Measurements from ENCODE around the gene KLK8.
A peak's percentile ranks its signal among the peaks of the same experiment; 100 is the strongest.

Gene KLK8, protein sequence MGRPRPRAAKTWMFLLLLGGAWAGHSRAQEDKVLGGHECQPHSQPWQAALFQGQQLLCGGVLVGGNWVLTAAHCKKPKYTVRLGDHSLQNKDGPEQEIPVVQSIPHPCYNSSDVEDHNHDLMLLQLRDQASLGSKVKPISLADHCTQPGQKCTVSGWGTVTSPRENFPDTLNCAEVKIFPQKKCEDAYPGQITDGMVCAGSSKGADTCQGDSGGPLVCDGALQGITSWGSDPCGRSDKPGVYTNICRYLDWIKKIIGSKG

DNA sequence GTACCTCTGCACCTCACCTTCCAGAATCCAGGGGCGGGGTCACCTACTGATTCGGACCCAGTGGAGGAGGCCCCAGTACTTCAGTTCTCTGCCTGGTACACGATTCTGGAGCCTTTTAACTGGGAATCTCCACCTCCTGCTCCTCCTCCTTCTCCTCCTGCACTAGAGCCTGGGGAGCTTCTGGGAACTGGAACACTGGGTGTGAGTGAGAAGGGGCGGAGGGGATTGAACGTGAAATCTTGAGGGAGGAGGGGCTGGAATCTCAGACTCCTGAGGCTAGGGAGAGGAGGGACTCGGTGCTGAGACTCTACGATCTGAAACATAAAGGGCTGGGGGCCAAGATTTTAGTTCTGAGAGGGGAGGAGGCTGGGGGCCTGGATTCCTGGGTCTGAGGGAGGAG is at the start of gene KLK8:
Gene KLK8, minus strand, starts transcription at position 90 of the 400 bp plus-strand sequence. CDS start 437 bp downstream, outside the sequence.
- no peak for DNase-seq (ENCODE audit: low spot score)

DNA sequence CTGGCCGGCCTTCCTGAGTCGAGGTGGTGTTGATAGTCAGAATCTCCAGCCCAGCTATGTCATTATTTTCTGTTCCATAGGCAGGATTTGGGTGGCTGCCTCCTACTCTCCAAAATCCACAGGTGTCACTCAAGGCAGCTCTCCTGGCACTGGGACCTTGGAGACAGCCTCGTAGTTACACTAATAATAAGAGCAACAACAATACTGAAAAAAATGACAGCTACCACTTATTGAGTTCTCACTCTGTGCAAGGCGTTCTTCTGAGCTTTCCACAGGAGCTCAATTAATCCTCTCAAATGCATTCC is 45.6 kb upstream of the KLK8 start:
- no peak for DNase-seq (ENCODE audit: low spot score)

DNA sequence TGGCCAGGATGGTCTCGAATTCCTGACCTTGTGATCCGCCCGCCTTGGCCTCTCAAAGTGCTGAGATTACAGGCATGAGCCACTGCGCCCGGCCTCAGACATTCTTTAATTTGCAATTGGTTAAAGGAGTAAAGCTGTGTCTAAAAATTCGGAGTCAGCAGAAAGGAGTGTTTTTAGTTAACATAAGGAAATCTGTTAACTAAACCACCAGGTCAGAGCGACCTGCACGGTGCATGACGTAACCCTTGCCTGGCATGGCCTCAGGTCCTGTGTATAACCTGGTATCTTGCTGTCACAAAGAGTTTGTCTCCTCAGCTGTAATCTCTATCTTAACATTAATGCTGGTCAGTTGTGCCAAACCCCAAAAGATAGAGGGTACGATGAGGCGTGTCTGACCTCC is 42.9 kb upstream of the KLK8 start:
- no peak for DNase-seq (ENCODE audit: low spot score)

DNA sequence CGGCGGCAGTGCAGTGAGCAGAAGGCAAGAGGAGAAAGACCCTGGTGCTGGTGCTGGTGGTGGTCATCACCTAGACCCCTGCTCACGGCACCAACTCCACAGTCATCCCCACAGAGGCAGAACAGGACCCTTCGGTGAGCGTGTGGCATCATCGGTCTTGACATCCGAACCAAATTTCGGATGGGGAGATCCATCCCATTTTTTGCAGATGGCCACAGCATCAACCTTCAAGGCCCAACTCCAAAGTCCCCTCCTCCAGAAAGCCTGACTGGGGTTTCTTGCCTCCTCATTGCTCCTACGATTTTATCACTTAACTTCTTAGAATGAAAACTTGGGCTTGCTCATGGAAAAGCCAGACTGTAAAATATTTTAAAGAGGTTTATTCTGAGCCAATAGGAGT is 42.1 kb upstream of the KLK8 start:
- no peak for DNase-seq (ENCODE audit: low spot score)

DNA sequence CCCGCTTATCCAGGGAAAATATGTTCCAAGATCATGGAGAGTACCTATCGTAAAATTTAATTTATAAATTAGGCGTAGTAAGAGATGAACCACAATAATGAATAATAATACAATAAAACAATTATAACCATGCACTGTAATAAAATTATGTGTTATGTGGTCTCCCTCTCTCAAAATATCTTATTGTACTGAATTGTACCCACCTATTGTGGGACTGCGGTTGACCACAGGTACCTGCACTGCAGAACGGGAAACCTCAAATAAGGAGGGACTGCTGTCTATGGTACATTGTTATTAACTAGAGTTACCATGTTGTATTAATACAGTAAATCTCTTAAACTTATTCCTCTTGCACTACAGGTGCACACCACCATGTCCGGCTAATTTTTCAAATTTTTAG is 38.7 kb upstream of the KLK8 start:
- DNase-seq (ENCODE audit: low spot score) = no peak

DNA sequence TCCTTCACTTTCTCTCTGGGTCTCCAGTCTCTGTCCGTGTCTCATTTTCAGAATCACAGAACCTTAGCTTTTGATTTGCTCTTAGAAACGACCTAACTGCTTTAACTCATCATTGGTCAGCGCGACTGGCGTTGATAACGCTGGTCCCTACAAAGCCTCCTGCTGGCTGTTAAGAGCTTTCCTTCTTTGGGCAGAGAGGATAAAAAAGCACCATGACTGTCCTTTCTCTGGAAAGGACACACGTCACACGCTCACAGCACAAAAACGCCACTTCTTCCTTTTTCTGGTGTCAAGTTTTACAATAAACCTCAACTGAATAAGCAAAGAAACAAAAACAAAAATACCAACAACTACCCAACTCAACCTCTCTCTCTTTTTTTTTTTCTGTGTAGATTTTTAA is 35.1 kb upstream of the KLK8 start:
- no peak for DNase-seq (ENCODE audit: low spot score)

DNA sequence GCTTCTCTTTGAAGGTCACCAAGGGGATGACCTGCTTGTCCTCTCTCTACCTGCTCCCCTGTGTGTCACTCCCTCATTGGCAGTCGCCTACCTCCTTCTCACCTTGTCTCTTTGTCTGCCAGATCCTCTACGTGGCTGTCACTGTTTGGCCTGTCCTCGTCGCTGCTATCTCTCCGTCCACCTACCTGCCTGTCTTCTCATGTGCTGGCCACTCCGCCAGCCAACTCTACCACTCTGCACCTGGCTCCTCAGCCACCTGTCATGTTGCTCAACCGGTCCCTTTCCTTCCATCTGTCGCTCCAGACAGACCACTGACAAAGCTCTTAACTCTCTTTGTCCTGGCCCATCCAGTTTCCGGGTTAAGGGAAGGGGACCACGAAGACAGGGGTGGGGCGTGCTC is 33.3 kb upstream of the KLK8 start, which contains the start of gene KLK12:
Gene KLK12, minus strand, starts transcription at position 299 of the 400 bp plus-strand sequence. CDS start 381 bp downstream, outside the sequence.
- no peak for DNase-seq (ENCODE audit: low spot score)

DNA sequence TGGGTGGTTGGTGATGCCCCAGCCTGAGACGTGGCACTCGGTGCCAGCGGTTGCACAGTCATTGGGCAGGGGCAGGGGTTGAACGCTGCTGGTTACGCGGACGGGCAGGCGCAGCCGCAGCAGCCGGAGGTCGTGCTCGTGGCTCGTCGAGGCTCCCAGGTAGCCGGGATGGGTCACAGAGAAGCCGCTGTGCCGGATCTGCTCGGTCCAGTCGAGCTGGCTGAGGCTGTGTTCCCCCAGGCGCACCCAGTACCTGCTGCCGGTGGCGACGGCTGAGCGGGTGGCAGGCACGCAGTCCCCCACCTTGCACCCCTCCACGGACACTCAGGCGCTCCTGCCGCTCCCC is 30.4 kb upstream of the KLK8 start:
- DNase-seq (ENCODE audit: low spot score) = no peak

DNA sequence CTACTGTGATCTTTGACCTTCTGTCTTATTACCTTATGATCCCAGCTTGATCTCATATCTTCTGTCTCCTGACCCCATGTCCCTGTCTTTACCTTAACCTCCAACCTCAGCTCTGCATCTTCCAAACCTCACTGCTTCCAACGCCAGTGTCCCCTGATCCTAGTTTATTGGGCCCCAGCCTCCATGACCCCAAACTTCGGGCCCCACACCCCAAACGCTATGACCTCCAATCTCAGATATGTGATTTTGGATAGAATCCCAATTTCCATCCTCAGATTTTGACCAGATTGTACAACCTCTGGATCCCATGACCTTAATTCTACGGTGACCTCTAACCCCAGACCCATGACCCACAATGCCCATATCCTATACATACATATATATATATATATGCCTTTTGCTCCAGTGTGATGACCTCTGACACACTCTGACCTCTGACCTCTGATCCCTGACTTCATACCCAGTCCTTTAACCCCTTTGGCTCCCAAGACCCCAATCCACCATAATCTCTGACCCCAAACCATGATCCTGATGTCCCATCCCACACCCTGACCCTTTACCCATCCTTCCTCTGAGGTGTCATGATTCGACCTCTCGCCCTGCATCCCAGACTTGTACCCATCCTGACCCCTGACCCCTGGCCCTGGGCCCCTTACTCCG is 29.9 kb upstream of the KLK8 start:
- no peak for DNase-seq (ENCODE audit: low spot score)

DNA sequence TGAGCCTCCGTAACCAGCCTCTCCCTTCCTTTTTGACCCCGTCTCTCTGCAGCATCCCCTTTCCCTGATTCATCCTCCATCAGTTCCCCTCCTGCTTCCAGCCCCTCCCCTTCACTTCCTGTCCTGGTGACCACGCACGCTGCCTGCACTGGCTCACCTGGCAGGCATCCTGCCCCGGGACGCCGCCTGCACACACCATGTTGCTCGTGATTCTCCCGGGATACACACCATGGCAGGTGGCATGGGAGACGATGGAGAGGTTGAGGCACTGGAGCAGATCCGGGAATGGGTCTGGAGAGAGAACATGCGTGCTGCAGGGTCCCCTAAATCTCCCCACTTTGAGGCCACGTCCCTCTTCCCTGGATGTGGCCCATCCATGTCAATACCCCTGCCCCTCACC is 29.2 kb upstream of the KLK8 start:
- DNase-seq (ENCODE audit: low spot score) = no peak

DNA sequence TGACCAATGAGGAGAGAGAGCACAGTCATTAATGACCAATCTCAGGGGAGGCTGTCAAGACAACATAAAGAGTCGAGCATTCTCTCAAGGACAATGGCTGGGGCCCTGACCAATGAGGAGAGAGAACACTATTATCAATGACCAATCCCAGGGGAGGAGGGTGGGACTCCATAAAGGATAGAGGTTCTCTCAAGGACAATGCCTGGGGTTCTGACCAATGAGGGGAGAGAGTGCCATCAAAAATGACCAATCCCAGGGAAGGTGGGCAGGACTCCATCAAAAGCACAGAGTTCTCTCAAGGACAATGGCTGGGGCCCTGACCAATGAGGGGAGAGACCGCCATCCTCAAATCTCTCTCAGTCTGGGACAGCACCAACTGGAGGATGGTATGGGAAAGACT is 28.3 kb upstream of the KLK8 start:
- no peak for DNase-seq (ENCODE audit: low spot score)

DNA sequence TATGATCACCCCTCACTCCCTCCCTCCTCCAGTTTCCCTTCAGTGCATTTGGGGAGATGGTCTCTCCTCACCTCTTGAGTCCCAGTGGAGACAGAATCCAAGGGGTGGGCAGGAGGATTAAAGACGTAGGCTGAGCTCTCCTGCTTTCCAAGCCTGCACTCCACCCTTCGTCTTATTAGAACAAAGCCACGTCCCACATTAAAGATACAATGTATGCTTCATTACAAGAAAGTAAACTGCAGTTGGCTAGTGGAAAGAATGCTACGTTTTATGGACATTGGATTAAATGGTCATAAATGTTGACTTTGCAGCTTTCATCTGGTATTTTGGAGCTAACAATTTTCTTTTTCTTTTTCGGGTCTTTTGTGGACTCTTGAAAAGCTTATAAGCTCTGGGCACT is 26.5 kb upstream of the KLK8 start:
- DNase-seq (ENCODE audit: low spot score) = no peak

DNA sequence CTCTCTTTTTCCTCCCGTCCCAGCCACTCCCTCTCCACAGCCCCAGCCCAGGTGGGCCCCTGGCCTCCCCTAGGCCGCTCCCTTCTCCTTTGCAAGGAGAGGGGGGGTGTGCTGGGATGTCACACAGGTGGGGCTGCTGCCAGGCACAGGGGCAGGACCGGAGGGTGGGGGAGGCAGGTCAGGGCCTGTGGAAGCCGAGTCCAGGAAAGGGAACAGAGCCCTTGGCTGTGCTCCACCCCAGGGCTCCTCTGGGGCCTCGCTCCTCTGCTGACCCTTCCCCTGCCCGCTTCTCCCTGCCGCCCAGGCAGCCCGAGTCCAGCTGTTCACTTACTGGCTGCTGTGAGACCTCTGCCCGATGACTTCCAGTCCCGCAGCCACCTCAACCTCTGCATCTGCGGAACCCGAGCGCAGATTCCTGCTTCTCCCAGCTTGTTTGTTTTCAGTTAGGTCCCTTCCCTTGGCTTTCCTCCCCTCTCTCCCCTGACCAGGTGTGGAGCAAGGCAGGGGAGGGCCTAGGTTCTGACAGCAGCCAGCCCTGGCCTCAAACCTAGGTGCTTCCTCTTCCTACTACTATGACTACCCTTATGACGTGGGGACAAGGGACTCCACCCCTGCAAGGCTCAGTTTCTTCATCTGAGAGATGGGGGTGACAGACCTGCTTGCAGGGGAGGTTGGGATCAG is 25.9 kb upstream of the KLK8 start:
- DNase-seq (ENCODE audit: low spot score) = no peak

DNA sequence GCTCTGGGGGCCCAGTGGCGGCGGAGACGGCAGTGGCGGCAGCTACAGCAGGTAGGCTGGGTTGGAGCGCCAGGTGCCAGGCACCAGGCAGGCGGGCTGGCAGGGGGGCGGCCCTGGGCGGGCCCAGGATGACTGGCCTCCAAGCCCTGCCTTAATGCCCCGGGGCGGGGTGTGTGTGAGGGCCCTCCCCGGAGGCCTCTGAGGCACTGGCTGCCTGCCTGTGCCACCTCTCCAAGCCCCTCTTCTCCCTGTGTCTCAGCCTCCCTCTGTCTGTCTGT is 25.1 kb upstream of the KLK8 start, which contains the start of gene KLK11:
Gene KLK11, minus strand, starts transcription at position 63 of the 278 bp plus-strand sequence. CDS start 985 bp downstream, outside the sequence.
- no peak for DNase-seq (ENCODE audit: low spot score)

DNA sequence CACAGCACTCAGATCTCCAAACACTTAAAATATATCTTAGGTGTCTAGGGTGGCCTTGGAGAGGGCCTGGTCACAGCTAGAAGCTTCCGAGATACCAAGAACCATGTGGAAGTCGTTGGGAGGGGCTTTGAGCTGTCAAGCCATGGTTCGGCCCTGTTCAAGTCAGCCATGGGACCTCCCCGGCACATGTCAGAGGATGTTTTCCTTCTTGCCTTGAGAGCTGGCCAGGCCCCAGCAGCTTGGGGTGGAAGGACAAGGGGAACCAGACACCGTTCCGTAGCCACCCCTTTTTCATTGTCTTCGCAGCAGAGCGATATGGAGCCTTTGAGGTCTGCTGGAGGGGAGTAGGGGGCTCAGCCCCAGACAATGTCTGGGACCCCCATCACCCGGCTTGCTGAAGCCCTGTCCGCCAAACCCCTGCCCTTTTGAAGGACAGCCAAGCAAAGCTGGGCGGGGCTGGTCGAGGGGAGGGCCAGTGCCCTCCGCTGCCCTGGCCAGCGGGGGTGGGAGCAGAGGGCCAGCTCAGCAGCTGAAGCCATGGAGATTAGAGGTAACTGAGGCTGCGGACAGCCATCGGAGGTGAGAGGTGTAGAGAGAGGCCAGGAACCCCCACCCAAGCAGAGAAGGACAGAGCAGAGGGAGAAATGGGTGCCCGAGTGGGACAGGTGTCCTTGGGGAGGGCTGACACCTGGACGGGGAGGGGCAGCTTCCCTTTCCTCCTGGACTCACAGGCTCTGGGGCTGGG is 24.6 kb upstream of the KLK8 start:
- no peak for DNase-seq (ENCODE audit: low spot score)

DNA sequence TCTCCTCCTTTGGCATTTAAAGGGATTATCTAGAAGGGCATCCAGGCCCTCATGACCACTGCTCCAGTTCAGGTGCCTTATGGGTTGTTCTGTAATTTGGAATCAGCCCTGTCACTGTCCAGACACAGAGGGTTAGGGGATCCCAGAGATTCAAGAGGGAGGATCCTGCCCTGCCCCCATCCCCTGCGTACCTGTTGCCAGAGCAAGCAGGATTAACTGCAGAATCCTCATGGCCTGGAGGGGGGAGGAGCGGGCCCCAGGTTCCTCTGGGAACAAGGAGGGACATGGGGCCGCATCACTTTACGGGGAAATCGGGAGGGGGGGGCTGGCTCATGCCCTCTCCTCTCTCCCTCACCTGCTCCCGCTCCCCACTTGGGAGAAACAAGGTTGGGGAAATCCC is 24.0 kb upstream of the KLK8 start:
- no peak for DNase-seq (ENCODE audit: low spot score)

DNA sequence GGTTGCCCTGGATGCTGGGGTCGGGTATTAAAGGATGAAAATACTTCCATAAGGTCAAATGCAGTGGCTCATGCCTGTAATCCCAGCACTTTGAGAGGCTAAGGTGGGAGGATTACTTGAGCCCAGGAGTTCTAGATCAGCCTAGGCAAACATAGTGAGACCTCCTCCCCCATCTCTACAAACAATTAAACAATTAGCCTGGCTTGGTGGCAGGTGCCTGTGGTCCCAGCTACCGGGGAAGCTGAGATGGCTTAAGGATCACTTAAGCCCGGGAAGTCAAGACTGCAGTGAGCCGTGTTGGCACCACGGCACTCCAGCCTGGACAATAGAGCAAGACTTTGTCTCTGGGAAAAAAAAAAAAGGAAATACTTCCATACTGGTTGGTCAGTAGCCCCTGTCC is 23.5 kb upstream of the KLK8 start:
- DNase-seq (ENCODE audit: low spot score) = no peak

DNA sequence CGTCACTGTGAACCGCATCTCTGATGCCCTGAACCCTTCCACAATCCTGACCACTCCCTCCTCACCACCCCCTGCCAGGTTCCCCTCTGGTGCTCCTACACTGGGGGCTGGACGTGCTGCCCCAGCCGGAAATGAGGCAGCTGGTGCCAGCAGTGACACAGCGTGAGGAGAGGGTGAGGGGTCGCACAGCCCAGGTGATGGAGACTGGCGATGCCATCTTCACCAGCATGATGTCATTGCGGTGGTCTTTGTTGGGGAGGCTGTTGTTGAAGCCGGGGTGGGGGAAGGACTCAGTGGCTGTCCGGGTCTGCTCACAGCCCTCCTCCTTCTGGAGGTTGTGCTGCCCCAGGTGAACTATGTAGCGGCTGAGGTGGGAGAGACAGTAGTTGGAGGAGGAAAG is 22.5 kb upstream of the KLK8 start:
- DNase-seq (ENCODE audit: low spot score) = no peak

DNA sequence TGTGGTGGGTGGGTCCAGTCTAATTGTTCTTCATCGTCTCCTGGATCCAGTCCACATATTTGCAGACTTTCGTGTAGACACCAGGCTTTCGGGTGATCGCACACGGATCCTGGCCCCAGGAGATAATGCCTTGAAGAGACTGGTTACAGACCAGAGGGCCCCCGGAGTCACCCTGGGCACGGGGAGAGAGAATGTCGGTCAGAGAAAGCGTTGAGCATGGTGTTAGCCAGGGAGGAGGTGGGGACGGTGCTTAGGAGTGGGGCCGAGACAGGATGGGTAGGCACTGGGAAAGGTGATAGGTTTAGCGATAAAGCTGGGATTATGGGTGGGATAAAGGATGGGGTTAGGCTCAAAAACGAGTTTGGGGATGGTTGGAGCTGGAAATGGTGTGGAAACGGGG is 21.1 kb upstream of the KLK8 start:
- DNase-seq (ENCODE audit: low spot score) = no peak

DNA sequence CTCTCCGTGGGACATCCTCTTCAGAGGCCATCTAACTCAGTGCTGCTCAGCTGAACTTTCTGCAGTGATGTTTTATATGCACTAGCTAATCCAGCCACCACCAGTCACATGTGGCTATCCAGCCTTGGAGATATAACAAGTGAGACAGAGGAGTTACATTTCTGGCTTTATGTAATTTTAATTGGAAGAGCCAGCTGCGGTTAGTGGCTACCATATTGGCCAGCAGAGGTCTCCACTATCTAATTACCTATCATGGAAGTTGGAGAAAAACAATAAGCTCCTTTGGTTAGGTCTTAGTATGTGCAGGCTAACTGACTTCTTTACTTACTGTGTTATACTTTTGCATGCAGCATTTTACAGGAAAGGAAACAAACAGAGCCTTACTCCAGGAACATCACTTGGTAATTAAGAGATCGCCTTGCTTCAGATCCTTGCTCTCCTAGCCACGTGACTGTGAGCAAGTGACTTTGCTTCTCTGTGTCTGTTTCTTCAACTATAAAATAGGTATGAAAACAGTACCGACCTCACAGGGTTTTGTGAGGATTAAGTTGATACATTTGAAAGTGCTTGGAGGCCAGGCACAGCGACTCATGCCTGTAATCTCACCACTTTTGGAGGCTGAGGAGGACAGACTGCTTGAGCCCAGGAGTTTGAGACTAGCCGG is 19.7 kb upstream of the KLK8 start:
- DNase-seq (ENCODE audit: low spot score) = peak; percentile 66

DNA sequence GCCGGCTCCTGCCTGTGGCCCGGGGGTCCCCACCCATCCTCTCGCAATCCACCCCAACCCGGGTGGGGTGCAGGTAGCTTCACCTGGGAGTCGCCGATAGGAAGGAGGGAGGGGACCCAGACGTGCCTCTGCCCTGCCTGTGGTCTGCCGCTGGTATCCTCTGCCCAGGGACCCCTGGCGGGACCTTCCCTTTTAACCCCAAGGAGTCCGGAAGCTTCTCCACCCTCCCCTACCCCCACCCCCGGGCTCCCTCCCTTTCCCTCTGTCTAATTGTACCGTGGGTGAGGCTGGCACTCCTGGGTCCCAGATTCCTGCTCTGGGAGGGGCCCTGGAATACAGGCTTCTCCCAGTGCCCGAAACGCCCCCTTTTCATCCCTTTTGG is 18.1 kb upstream of the KLK8 start, which contains the start of gene KLK10:
Gene KLK10, minus strand, starts transcription at position 166 of the 382 bp plus-strand sequence. CDS start 579 bp downstream, outside the sequence.
- no peak for DNase-seq (ENCODE audit: low spot score)

DNA sequence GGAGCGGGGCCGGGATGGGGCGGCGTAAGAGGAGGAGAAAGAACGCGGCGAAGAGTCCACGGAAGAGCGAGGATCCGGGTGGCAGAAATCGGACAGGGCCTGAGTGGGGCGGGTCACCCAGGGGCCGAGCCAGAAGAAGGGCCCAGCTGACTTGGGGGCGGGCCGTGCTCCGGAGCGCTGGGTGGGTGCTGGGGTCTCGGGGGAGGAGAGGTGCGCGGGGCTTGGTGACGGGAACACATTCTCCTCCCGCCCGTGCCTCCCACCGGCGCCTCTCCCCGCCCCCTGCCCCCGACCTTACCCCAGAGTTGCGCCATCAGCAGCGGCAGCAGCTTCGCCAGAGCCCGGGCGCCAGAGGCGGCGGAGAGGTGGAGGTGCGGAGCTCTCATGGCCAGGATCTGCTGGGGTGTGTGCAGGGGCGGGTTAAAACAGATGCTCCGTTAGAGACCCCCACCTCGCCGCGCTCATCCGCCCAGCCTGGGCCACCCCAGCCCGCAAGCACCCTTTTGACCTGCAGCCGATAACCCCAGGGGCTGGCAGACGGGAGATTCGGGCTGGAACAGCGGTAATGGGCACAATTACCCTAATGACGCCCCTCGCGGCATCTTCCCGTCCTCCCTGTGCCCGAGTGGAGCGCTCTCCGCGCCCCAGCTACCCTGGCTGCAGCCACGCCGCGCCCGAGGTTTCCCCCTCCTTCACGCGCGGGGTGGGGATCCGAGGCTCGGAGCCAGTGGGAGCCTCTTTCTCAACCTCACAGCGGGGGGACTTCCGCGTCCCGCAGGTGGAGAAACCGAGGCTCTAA is 17.5 kb upstream of the KLK8 start:
- no peak for DNase-seq (ENCODE audit: low spot score)

All from AG08396 (cell line).